Right ventricle myocardium inferior (tissue), 1 donor: Measurements from ENCODE around the gene SAMD10. TPM values are rescaled to one million over a fixed set of nuclear protein-coding genes. Genes with fewer than 3 reads are reported as not detected.
A peak's percentile ranks its signal among the peaks of the same experiment; 100 is the strongest.
"Not testable (repeated sequence)": the region's sequence is repeated elsewhere in the genome, so short reads cannot be mapped to it uniquely, and the experiment has no call there.

Experiments used
- ATAC-seq: fragments of 200-7000 bp; cut with Tn5 transposase; one replicate; pipeline ENCODE4 v1.9.1; 2020; ENCODE audit warnings: mild to moderate bottlenecking, moderate library complexity
- DNase-seq: peaks from one replicate; pipeline ENCODE4 v3.0.0; 2021; ENCODE audit errors: missing footprints
- intact Hi-C: fragments of 100-400 bp; cut with DNase I; formaldehyde crosslinking; loops from one replicate; pipeline ENCODE4 v1.11.0; 2022
- total RNA-seq: library from RNA; stranded (reverse); fragmentation: NEBNext Ultra II Directional; extraction: Animal tissue kit (Norgen Biotek cat#: 25700); gene quantifications from one replicate; pipeline ENCODE4 v1.2.1, GENCODE V29; 2021
- donor health status: DM: no; HTN: yes; CAD: no; lungs with severe emphysema.

SAMD10 gene
- total RNA-seq, 1 donor from 2014 or later: 5.7 TPM

DNA sequence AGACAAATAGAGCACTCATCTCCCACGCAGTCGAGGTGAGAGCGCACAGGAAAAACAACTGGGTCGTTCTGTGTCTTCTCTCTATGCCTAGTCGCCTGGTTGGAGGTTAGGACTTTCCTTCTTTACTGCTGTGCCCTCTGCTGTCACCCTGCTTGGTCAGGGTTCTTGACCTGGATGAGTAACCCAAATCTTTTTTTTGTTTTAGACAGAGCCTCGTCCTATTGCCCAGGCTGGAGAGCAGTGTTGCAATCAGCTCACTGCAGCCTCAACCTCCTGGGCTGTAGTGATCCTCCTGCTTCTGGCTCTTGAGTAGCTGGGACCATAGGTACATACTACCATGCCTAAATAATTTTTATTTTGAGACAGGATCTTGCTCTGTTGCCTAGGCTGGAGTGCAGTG, 26.0 kb upstream of the SAMD10 start:
- DNase-seq (no peak), ATAC-seq (no peak)

DNA sequence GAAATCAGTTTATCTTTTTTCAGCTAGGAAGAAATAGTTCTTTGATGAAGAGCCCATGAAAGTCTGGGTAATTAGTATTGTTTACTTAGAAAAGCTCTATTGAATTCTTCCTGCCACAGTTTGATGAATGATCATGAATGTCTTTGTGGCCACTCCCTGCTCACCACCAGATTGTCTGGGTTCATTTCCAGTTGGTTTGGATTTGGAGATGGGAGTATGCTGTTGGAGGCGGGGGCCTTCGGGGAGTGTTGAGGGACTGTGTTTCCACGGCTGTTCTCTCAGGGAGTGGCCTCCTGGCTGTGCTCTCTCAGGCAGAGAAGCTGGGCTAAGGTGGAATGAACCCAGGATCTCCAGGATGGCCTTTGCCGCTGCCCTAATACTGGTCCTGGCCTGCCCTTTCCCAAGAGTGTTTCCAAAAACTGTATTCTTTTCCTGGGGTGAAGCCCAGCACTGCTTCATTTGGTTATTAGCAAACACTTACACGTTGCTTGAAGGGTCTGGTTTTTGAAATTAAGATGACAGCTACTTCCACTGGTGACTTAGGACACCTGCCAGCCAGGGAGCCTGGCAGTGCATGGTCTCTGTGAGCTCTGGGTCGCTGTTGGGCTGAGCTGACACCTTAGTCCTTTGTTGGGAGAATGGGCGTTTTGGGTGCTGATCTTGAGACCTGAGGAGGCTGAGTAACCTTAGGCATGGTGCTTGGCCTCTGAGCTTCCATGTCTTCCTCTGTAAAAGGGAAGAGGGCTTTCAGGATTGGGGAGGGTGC, 24.7 kb upstream of the SAMD10 start:
- DNase-seq (no peak), ATAC-seq (no peak)

More for the DNA sequence above, 26.0 kb upstream of the SAMD10 start:
- intact Hi-C loops: no loop called here

GRCh38 chr20:64001607-64002011, 22.2 kb upstream of the SAMD10 start:
- DNase-seq (no peak), ATAC-seq (no peak)
- intact Hi-C loops: no loop called here

More for the DNA sequence above, 24.7 kb upstream of the SAMD10 start:
- intact Hi-C loops: no loop called here

DNA sequence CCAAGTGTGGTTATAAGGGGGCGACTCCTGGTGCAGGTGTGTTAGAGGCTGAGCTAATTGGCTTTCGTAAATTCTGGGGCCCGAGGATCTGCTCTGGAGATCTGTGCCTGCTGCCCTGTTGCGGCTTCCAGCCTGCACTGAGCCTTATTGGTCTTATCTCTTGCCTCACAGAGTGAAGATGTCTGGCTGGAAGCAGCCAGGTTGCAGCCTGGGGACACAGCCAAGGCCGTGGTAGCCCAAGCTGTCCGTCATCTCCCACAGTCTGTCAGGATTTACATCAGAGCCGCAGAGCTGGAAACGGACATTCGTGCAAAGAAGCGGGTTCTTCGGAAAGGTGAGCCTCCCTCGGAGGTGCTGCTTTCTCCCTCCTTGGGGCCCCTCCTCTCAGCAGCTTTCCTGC, 21.5 kb upstream of the SAMD10 start:
- intact Hi-C loops: no loop called here
- ATAC-seq (no peak), DNase-seq (no peak)

GRCh38 chr20:63982937-63983336, 3.5 kb upstream of the SAMD10 start:
- DNase-seq: no peak
- no peak for ATAC-seq
- intact Hi-C loops: no loop called here

DNA sequence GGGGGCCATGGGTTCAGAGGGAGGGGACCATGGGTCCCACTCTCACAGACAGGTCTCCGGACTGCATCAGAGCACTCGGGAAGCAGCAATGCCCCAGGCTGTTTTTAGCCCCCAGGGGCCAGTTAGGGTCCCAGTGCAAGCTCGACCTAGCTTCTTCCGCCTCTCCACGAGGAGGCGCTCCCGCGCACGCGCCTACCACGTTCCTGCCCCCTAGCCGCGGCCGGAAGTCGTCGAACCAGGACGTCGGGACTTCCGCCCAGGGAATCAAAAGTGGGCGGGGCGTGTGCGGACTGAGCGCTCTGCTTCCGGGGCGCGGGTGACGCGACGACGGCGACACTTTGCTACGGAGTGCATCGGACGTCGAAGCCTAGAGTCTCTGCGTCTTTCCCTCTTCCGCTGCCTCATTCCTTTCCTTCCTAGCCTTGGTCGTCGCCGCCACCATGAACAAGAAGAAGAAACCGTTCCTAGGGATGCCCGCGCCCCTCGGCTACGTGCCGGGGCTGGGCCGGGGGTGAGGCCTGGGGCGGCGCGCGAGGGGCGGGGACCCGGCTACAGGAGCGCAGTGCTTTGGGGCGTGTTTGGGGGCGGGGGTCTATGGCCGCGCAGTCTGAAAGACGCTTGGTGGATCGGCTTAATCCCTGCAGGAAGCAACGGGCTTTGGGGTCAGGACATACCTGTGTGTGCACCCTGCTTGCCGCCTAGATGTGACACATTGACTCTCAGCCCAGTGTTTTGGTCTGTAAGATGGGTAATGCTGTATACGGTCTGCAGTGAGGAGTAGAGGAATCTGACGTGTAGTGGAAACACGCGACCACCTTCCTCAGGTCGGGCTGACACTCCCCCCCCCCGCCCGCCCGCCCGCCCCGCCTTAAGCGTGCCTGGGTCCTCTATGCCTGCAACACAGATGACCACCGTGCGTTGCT, 1.6 kb upstream of the SAMD10 start, which contains the start of gene PRPF6:
TSS of gene PRPF6 (plus strand) at position 327 of the 923 bp plus-strand sequence. CDS start at position 441, 114 bp downstream.
- intact Hi-C loops: loop anchor here (2.0 kb wide), 1 partner anchor 76 kb away; no protein-coding TSS in a partner anchor
- peak; percentile 97 for DNase-seq
- peak; percentile 92 for ATAC-seq

- peak; percentile 45 for ATAC-seq
- no peak for DNase-seq
- intact Hi-C loops: loop anchor here (2.0 kb wide), 1 partner anchor 76 kb away; no protein-coding TSS in a partner anchor
These were observed 919 bp upstream of the SAMD10 start for GRCh38 chr20:63980317-63980805.

DNA sequence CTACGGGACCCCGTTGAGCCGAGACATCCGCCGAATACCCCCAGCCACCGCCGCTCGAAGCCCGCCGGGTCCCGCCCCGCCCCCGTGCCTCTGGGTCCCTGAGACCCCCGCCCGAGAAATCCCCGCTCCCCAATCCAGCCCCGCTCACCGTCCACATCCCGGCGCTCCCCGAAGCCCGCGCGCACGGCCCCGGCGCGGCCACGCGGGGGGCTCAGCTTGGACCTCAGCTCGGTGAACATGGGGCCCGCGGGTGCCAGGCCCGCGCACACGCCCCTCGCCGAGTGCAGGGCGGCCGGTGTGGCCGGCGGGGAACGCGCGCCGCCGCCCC, 249 bp downstream of the SAMD10 start:
- ATAC-seq (no peak), DNase-seq (no peak)
- intact Hi-C loops: loop anchor here (5.0 to 10.0 kb wide), 2 partner anchors 103 to 204 kb away; partner anchors contain the start of genes LKAAEAR1 and OPRL1

- ATAC-seq (peak; percentile 39), DNase-seq (peak; percentile 86)
- intact Hi-C loops: loop anchor here (5.0 to 10.0 kb wide), 2 partner anchors 104 to 204 kb away; partner anchors contain the start of genes LKAAEAR1 and OPRL1
These were observed 868 bp downstream of the SAMD10 start for GRCh38 chr20:63978319-63979228.

DNA sequence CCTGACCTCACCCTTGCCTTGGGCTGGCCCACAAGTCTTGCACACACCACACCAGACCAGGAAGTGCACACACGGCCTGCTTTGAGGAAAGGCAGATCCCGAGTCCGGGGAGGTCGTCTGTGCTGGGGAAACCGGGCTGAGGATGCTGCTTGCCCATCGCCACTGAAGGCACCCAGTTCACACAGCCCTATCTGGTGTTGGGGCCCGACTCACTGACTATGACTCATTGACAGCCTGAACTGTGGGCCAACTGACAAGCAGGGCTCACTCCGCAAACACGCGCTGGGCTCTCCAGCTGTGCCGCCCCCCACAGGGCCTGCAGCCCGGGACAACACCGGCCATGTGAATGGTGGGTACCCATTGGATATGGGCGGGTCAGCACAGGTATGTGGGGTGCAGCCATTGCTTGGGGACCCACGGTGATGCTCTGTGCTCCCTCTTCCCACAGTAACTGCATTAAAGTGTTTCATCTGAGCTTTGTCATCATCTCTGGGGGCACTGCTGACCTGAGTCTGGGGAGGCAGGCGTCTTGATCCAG, 1.6 kb downstream of the SAMD10 start:
- intact Hi-C loops: loop anchor here (5.0 to 10.0 kb wide), 2 partner anchors 104 to 203 kb away; partner anchors contain the start of genes LKAAEAR1 and OPRL1

GRCh38 chr20:63976980-63977738, 2.3 kb downstream of the SAMD10 start:
- no peak for DNase-seq
- no peak for ATAC-seq
- intact Hi-C loops: loop anchor here (5.0 to 10.0 kb wide), 2 partner anchors 105 to 202 kb away; partner anchors contain the start of genes LKAAEAR1 and OPRL1

More for the DNA sequence above, 1.6 kb downstream of the SAMD10 start:
- DNase-seq: no peak
- no peak for ATAC-seq

- ATAC-seq: not testable (repeated sequence)
These were observed 2.9 kb downstream of the SAMD10 start for GRCh38 chr20:63976511-63976910.

DNA sequence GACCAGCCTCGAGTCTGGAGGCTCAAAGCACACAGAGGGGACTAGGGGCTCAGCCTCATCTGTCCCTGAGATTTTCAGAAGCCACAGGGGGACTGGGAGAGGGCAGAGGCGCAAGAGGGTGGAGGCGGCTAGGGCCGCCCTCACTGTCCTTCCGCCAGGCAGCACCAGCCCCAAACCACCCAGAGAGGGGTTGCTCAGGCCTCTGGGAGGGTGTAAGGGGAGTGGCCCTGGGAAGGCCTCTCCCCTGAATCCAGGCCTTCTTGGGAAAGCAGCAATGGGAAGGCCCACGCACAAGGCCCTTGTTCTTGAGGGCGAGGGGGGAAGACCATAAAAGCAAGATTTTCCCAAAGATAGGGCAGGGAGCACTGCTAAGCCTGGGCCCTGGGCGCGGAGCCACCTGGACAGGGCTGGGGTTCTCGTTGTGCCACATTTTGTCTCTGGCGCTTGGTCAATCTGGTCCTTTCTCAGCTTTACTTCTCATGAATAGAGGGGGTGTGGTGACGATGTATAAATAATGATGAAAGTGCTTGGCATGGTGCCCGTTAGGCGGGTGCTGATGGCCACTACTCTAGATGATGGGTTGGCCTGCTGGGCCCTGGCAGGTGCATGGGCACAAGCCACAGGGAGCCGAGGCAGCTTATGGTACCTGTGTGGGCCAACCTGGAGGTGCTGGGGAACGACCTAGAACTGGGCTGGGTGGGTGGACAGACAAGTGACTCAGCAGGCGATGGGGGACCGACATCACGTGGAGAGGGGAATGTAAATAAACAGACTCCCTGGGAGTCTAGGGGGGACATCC, 4.8 kb downstream of the SAMD10 start:
- no peak for DNase-seq
- intact Hi-C loops: loop anchor here (5.0 to 10.0 kb wide), 3 partner anchors 108 to 347 kb away; partner anchors contain the start of genes GMEB2, LKAAEAR1 and OPRL1

More at GRCh38 chr20:63976511-63976910, 2.9 kb downstream of the SAMD10 start:
- not testable (repeated sequence) for DNase-seq
- intact Hi-C loops: loop anchor here (5.0 to 10.0 kb wide), 2 partner anchors 106 to 202 kb away; partner anchors contain the start of genes LKAAEAR1 and OPRL1

GRCh38 chr20:63973636-63974401, 5.6 kb downstream of the SAMD10 start:
- intact Hi-C loops: loop anchor here (2.0 to 10.0 kb wide), 4 partner anchors 65 to 435 kb away; partner anchors contain the start of gene GMEB2
- ATAC-seq (peak; percentile 89), DNase-seq (peak; percentile 94)

More for the DNA sequence above, 4.8 kb downstream of the SAMD10 start:
- ATAC-seq: no peak

GRCh38 chr20:63973160-63973479, 6.3 kb downstream of the SAMD10 start:
- intact Hi-C loops: loop anchor here (2.0 to 10.0 kb wide), 4 partner anchors 64 to 434 kb away; partner anchors contain the start of gene GMEB2
- ATAC-seq (no peak), DNase-seq (no peak)
